CD14-positive monocyte (primary cell): Measurements from ENCODE around the gene RALGAPA1. TPM values are rescaled to one million over a fixed set of nuclear protein-coding genes. Genes with fewer than 3 reads are reported as not detected.

Experiments used
- DNase-seq, 3 donors: peaks; one replicate each; pipeline ENCODE4 v3.0.0-alpha.2; 2011 to 2022
- H2AFZ ChIP-seq: 2 replicates; pipeline ENCODE4 v1.6.0; 2012; ENCODE audit warnings: mild to moderate bottlenecking, low read depth, low read length, inconsistent platforms; ENCODE audit not compliant: insufficient read depth, poor library complexity, severe bottlenecking
- H3K27ac ChIP-seq, 2 donors: 1 replicate in 1 of 2; 2 replicates in 1 of 2; pipeline ENCODE4 v1.5.1; 2012 to 2013; ENCODE audit warnings: low read length in 2 of 2, control low read depth in 1 of 2, inconsistent platforms in 1 of 2, low read depth in 1 of 2, mild to moderate bottlenecking in 1 of 2
- H3K27me3 ChIP-seq, 2 donors: one replicate each; pipeline versions ENCODE4 v1.6.0 to v1.6.1; 2011 to 2013; ENCODE audit warnings: low read length in 2 of 2; ENCODE audit not compliant: control insufficient read depth in 2 of 2, insufficient read depth in 2 of 2
- H3K36me3 ChIP-seq, 2 donors: replicated peaks in 1 of 2; 1 replicate in 1 of 2; 2 replicates in 1 of 2; pipeline versions ENCODE4 v1.5.1 to v1.6.1; 2012 to 2013; ENCODE audit warnings: low read length in 2 of 2, control low read depth in 1 of 2, inconsistent platforms in 1 of 2, mild to moderate bottlenecking in 1 of 2; ENCODE audit not compliant: insufficient read depth in 2 of 2, control insufficient read depth in 1 of 2
- H3K4me1 ChIP-seq, 2 donors: 1 replicate in 1 of 2; 2 replicates in 1 of 2; pipeline versions ENCODE4 v1.5.1 to v1.6.1; 2012 to 2013; ENCODE audit warnings: low read length in 2 of 2, control low read depth in 1 of 2, inconsistent platforms in 1 of 2, mild to moderate bottlenecking in 1 of 2, moderate library complexity in 1 of 2; ENCODE audit not compliant: insufficient read depth in 2 of 2, control insufficient read depth in 1 of 2
- H3K4me2 ChIP-seq: replicated peaks from 2 replicates; pipeline ENCODE3; 2012; ENCODE audit warnings: low read length, moderate library complexity, mild to moderate bottlenecking; ENCODE audit not compliant: poor library complexity, severe bottlenecking; ENCODE audit errors: extremely low read depth
- H3K4me3 ChIP-seq, 3 experiments: fragments of 200-600 bp in 1 of 3; sonication (generic) in 1 of 3; replicated peaks in 1 of 3; 1 replicate in 2 of 3; 2 replicates in 1 of 3; pipeline ENCODE4 v1.5.1; 2011 to 2013; ENCODE audit warnings: low read length in 3 of 3, mild to moderate bottlenecking in 3 of 3, control low read depth in 2 of 3, low read depth in 2 of 3, inconsistent platforms in 1 of 3, moderate library complexity in 1 of 3
- H3K79me2 ChIP-seq: 2 replicates; pipeline ENCODE4 v1.6.0; 2012; ENCODE audit warnings: mild to moderate bottlenecking, control low read depth, inconsistent platforms, low read length, moderate library complexity; ENCODE audit not compliant: insufficient read depth
- H3K9ac ChIP-seq: 2 replicates; pipeline ENCODE4 v1.6.0; 2017; ENCODE audit warnings: low read length, mild to moderate bottlenecking; ENCODE audit not compliant: insufficient read depth, poor library complexity, severe bottlenecking
- H3K9me3 ChIP-seq, 2 donors: replicated peaks in 1 of 2; 1 replicate in 1 of 2; 2 replicates in 1 of 2; pipeline versions ENCODE4 v1.5.1 to v1.6.1; 2012 to 2013; ENCODE audit warnings: low read length in 2 of 2, control low read depth in 1 of 2; ENCODE audit not compliant: control insufficient read depth in 1 of 2, insufficient read depth in 1 of 2
- H4K20me1 ChIP-seq: 2 replicates; pipeline ENCODE4 v1.6.0; 2012; ENCODE audit warnings: mild to moderate bottlenecking, low read length, control low read depth, moderate library complexity; ENCODE audit not compliant: insufficient read depth
- H3K27ac Mint-ChIP-seq, 7 donors: one replicate each; pipeline ENCODE4 v1.8.0; 2020; ENCODE audit warnings: mild to moderate bottlenecking in 7 of 7, mixed read lengths in 7 of 7, moderate library complexity in 6 of 7, inconsistent platforms in 2 of 7
- H3K27me3 Mint-ChIP-seq, 3 donors: one replicate each; pipeline ENCODE4 v1.8.0; 2021 to 2022; ENCODE audit warnings: low read depth in 3 of 3, mild to moderate bottlenecking in 3 of 3, mixed read lengths in 3 of 3, moderate library complexity in 3 of 3, inconsistent platforms in 1 of 3
- H3K36me3 Mint-ChIP-seq, 2 donors: one replicate each; pipeline ENCODE4 v1.8.0; 2020; ENCODE audit warnings: mixed read lengths in 2 of 2, inconsistent platforms in 1 of 2, mild to moderate bottlenecking in 1 of 2
- H3K4me1 Mint-ChIP-seq: one replicate; pipeline ENCODE4 v1.8.0; 2020; ENCODE audit warnings: mild to moderate bottlenecking, mixed read lengths
- H3K4me3 Mint-ChIP-seq, 2 donors: one replicate each; pipeline ENCODE4 v1.8.0; 2020; ENCODE audit warnings: mild to moderate bottlenecking in 2 of 2, mixed read lengths in 2 of 2, moderate library complexity in 1 of 2
- H3K9me3 Mint-ChIP-seq, 7 donors: one replicate each; pipeline ENCODE4 v1.8.0; 2020 to 2022; ENCODE audit warnings: mixed read lengths in 7 of 7, mild to moderate bottlenecking in 6 of 7, moderate library complexity in 6 of 7, inconsistent platforms in 2 of 7
- WGBS: methylation state at CpG from one replicate; pipeline ENCODE4 v1.1.5; 2013; ENCODE audit warnings: missing lambda C conversion rate; ENCODE audit not compliant: insufficient coverage; 5-methylcytosine and 5-hydroxymethylcytosine counted together
- intact Hi-C, 2 donors: fragments of 100-400 bp; cut with micrococcal nuclease; formaldehyde crosslinking; loops; one replicate each; pipeline versions ENCODE4 v1.15.0 to v1.15.1; 2023
- polyA plus RNA-seq, 3 donors: library from polyadenylated mRNA; depleted of rRNA in 1 of 3; unstranded in 2 of 3; stranded (reverse) in 1 of 3; fragments of 300-500 nt in 2 of 3; fragments of >200 nt in 1 of 3; fragmentation: Illumina TruSeq in 2 of 3; gene quantifications; 1 replicate in 2 of 3; 2 replicates in 1 of 3; pipeline ENCODE4 v1.2.3, GENCODE V29; 2012 to 2021
- TF ChIP-seq, protein P1 (sequence below): fragments of 200-600 bp; IDR thresholded peaks from one replicate; pipeline ENCODE4 v1.8.0; 2022; ENCODE audit warnings: antibody characterized with exemption, mild to moderate bottlenecking

RALGAPA1 gene
- polyA plus RNA-seq, 3 donors: 3.2 to 7.4 (median 4.1) TPM

- H3K4me1 Mint-ChIP-seq: no peaks in the 10 kb centered on the region
- peaks cover 0 to 2% (median 0%) of the 10 kb centered on the region in 7 donors for H3K9me3 Mint-ChIP-seq
- no peak overlapping the region for H3K27ac ChIP-seq
- H3K9me3 ChIP-seq: no peaks in the 10 kb centered on the region
- H4K20me1 ChIP-seq: no peaks in the 10 kb centered on the region
- no peak overlapping the region for H3K9ac ChIP-seq
- H3K27ac Mint-ChIP-seq: no peak overlapping the region
- intact Hi-C loops: no loop called here
- no peak for DNase-seq
- no peaks in the 10 kb centered on the region for H3K27me3 ChIP-seq
- no peak overlapping the region for H3K4me3 ChIP-seq
- TF ChIP-seq, protein P1, sequence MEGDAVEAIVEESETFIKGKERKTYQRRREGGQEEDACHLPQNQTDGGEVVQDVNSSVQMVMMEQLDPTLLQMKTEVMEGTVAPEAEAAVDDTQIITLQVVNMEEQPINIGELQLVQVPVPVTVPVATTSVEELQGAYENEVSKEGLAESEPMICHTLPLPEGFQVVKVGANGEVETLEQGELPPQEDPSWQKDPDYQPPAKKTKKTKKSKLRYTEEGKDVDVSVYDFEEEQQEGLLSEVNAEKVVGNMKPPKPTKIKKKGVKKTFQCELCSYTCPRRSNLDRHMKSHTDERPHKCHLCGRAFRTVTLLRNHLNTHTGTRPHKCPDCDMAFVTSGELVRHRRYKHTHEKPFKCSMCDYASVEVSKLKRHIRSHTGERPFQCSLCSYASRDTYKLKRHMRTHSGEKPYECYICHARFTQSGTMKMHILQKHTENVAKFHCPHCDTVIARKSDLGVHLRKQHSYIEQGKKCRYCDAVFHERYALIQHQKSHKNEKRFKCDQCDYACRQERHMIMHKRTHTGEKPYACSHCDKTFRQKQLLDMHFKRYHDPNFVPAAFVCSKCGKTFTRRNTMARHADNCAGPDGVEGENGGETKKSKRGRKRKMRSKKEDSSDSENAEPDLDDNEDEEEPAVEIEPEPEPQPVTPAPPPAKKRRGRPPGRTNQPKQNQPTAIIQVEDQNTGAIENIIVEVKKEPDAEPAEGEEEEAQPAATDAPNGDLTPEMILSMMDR: no peak
- no peaks in the 10 kb centered on the region for H3K4me1 ChIP-seq
- peaks cover 0 to 2% (median 1%) of the 10 kb centered on the region in 3 donors for H3K27me3 Mint-ChIP-seq
- H3K36me3 Mint-ChIP-seq: peaks cover 9 to 13% of the 10 kb centered on the region in 2 donors
- H3K36me3 ChIP-seq: no peaks in the 10 kb centered on the region
- H3K4me2 ChIP-seq: no peak overlapping the region
- WGBS: 96% methylated on average over 4 of the region's 4 CpGs
- H2AFZ ChIP-seq: no peak overlapping the region
- H3K4me3 Mint-ChIP-seq: no peak overlapping the region
- H3K79me2 ChIP-seq: no peaks in the 10 kb centered on the region
Measured at GRCh38 chr14:35701531-35701930, 107.6 kb downstream of the RALGAPA1 start.

GRCh38 chr14:35699791-35700444, 109.2 kb downstream of the RALGAPA1 start:
- H3K4me3 ChIP-seq: no peak overlapping the region
- no peaks in the 10 kb centered on the region for H3K4me1 Mint-ChIP-seq
- H3K27ac Mint-ChIP-seq: no peak overlapping the region
- H3K9me3 Mint-ChIP-seq: no peaks in the 10 kb centered on the region
- no peak overlapping the region for H3K27ac ChIP-seq
- intact Hi-C loops: no loop called here
- 100% methylated on average over 1 of the region's 5 CpGs for WGBS
- peaks cover 5 to 6% of the 10 kb centered on the region in 2 donors for H3K36me3 Mint-ChIP-seq
- no peak overlapping the region for H3K9ac ChIP-seq
- no peak overlapping the region for H2AFZ ChIP-seq
- no peaks in the 10 kb centered on the region for H3K27me3 ChIP-seq
- no peaks in the 10 kb centered on the region for H3K9me3 ChIP-seq
- no peaks in the 10 kb centered on the region for H3K36me3 ChIP-seq
- H3K4me1 ChIP-seq: no peaks in the 10 kb centered on the region
- no peaks in the 10 kb centered on the region for H3K27me3 Mint-ChIP-seq
- DNase-seq: no peak
- H3K4me2 ChIP-seq: no peak overlapping the region
- TF ChIP-seq, protein P1: no peak
- no peaks in the 10 kb centered on the region for H3K79me2 ChIP-seq
- no peak overlapping the region for H3K4me3 Mint-ChIP-seq
- no peaks in the 10 kb centered on the region for H4K20me1 ChIP-seq
